GM18520 (cell line): ENCODE data around the gene AKAP9.
A peak's percentile ranks its signal among the peaks of the same experiment; 100 is the strongest.
"Not testable (repeated sequence)": the region's sequence is repeated elsewhere in the genome, so short reads cannot be mapped to it uniquely, and the experiment has no call there.

Experiments used
- ATAC-seq: cut with Tn5 transposase; IDR thresholded peaks from one replicate; pipeline ENCODE4 v1.9.1; 2021; ENCODE audit not compliant: unreplicated experiment

The AKAP9 gene

GRCh38 chr7:91945476-91945875, 4.8 kb downstream of the AKAP9 start:
- ATAC-seq: no peak

GRCh38 chr7:91946549-91946948, 5.9 kb downstream of the AKAP9 start:
- ATAC-seq: no peak

GRCh38 chr7:91947948-91948347, 7.3 kb downstream of the AKAP9 start:
- no peak for ATAC-seq

- ATAC-seq: peak; percentile 39
Measured at GRCh38 chr7:91949221-91950009, 8.8 kb downstream of the AKAP9 start.

- ATAC-seq: no peak
Measured at GRCh38 chr7:91953618-91954017, 13.0 kb downstream of the AKAP9 start.

GRCh38 chr7:91956464-91956863, 15.8 kb downstream of the AKAP9 start:
- not testable (repeated sequence) for ATAC-seq

GRCh38 chr7:91957232-91957631, 16.6 kb downstream of the AKAP9 start:
- no peak for ATAC-seq

- no peak for ATAC-seq
Measured at GRCh38 chr7:91957823-91958222, 17.2 kb downstream of the AKAP9 start.

GRCh38 chr7:91959023-91959422, 18.4 kb downstream of the AKAP9 start:
- ATAC-seq: no peak

- ATAC-seq: no peak
Measured at GRCh38 chr7:91961816-91962215, 21.2 kb downstream of the AKAP9 start.

- ATAC-seq: no peak
Measured at GRCh38 chr7:91962419-91962818, 21.8 kb downstream of the AKAP9 start.

GRCh38 chr7:91967513-91967912, 26.9 kb downstream of the AKAP9 start:
- not testable (repeated sequence) for ATAC-seq

GRCh38 chr7:91973639-91974038, 33.0 kb downstream of the AKAP9 start:
- no peak for ATAC-seq

- no peak for ATAC-seq
Measured at GRCh38 chr7:91974066-91974465, 33.4 kb downstream of the AKAP9 start.

- ATAC-seq: no peak
Measured at GRCh38 chr7:91976743-91977142, 36.1 kb downstream of the AKAP9 start.

GRCh38 chr7:91979590-91979989, 38.9 kb downstream of the AKAP9 start:
- no peak for ATAC-seq

GRCh38 chr7:91982352-91982751, 41.7 kb downstream of the AKAP9 start:
- ATAC-seq: not testable (repeated sequence)

GRCh38 chr7:91988213-91988612, 47.6 kb downstream of the AKAP9 start:
- ATAC-seq: no peak

- no peak for ATAC-seq
Measured at GRCh38 chr7:91993976-91994375, 53.3 kb downstream of the AKAP9 start.

GRCh38 chr7:91995391-91996105, 54.9 kb downstream of the AKAP9 start:
- ATAC-seq: peak; percentile 80

GRCh38 chr7:91999631-92000565, 59.2 kb downstream of the AKAP9 start:
- ATAC-seq: no peak
